HG03045 (cell line): ENCODE data around the gene GJD3.

Experiments
- ATAC-seq: cut with Tn5 transposase; IDR thresholded peaks from one replicate; pipeline ENCODE4 v1.9.1; 2021; ENCODE audit warnings: mild to moderate bottlenecking, moderate library complexity; ENCODE audit not compliant: unreplicated experiment

The GJD3 gene

GRCh38 chr17:40326014-40326831, 38.3 kb downstream of the GJD3 start:
- no peak for ATAC-seq

DNA sequence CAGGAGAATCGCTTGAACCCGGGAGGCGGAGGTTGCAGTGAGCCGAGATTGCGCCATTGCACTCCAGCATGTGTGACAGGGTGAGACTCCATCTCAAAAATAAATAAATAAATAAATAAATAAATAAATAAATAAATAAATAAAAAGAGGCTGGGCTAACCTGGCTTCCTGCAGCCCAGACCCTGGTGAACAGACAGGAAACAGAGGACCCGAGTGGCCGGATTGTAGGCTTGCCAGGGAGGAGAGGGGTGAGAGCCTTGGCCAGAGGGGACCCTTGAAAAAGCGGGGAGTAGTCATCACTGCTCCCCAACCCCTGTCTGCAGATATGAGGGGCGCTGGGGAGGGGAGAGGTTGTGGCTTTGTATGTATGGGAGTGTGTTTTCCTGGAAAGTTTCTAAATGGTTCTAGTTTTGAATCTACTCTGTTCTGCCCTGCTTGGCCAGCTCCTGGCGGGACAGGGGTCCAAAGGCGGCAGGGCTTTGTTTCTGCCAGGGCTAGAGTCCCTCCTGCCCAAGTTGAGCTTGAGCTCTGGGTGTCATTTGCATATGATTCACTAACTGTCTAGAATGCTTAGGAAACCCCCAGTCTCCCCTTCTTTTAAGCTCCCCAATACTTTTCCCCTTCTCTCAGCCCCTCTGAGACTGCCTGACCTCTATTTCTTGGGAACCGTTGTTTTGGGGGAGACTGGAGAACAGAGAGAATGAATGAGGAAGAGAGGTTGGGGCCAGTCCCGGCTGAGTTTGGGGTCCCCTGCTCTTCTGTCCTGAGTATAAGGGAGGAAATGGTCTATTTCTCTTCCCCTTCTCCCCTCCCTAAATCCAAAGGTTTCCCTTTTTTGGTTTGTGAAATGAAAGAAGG, 39.2 kb downstream of the GJD3 start:
- ATAC-seq = no peak

GRCh38 chr17:40323391-40324381, 40.9 kb downstream of the GJD3 start:
- no peak for ATAC-seq

- ATAC-seq = peak; percentile 27
These were observed 41.9 kb downstream of the GJD3 start for GRCh38 chr17:40322358-40323315.

GRCh38 chr17:40321961-40322357, 42.6 kb downstream of the GJD3 start:
- ATAC-seq = no peak

DNA sequence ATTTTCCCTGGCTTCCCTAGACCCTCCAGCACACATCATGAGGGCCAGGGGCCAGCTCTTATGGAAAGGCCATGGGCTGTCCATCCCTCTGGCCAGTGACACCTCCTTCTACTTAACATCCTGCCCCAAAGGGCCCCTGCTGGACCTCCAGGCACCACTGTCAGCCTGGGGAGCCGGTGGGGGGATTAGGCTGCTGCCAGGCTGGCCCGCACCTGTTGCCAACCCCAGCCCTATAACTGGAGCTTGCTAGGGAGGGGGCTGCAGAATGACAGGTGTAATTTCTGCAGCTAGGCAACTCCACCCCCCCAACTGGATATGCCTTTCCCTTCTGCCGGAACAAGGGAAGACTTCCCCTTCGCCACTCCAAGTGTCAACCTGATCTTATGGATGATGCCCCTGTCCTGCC, 43.0 kb downstream of the GJD3 start:
- no peak for ATAC-seq

DNA sequence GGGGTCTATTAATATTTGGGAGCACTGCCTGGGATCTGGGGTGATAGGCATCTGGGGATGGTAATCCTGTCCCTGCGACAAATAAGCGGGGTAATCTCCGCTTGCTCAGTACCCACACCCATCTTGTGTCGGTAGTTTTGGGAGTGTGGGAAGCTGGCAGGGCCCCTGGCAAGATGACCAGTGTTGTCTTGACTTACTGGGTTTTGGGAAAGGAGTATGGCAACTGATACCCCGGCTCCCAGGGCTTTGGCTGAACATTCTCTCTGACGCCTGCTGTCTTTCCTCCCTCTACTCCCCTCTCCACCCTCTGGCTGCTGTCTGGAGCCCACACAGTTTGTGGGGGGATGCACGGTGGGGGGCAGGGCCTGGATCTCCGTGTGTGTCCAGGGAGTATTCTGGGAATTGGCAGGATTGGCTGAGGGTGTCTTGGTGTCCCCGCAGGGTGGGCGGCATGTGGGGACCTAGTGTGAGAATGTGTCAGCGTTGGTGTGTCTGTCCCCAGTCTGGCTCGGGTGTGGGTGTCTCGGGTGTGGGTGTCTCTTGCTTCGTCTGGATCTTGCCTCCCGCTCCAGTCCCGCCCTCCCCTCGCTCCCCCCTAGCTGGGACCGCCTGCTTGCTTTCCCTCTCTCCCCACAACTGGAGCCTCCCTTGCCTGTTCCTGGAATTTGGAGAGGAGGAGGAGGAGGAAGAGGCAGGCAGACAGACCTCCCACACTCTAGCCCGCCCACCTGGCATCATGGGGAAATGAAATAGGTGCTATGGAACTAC, 43.6 kb downstream of the GJD3 start:
- no peak for ATAC-seq

- no peak for ATAC-seq
These were observed 44.6 kb downstream of the GJD3 start for GRCh38 chr17:40319651-40320540.

- no peak for ATAC-seq
These were observed 45.6 kb downstream of the GJD3 start for GRCh38 chr17:40318830-40319391.

DNA sequence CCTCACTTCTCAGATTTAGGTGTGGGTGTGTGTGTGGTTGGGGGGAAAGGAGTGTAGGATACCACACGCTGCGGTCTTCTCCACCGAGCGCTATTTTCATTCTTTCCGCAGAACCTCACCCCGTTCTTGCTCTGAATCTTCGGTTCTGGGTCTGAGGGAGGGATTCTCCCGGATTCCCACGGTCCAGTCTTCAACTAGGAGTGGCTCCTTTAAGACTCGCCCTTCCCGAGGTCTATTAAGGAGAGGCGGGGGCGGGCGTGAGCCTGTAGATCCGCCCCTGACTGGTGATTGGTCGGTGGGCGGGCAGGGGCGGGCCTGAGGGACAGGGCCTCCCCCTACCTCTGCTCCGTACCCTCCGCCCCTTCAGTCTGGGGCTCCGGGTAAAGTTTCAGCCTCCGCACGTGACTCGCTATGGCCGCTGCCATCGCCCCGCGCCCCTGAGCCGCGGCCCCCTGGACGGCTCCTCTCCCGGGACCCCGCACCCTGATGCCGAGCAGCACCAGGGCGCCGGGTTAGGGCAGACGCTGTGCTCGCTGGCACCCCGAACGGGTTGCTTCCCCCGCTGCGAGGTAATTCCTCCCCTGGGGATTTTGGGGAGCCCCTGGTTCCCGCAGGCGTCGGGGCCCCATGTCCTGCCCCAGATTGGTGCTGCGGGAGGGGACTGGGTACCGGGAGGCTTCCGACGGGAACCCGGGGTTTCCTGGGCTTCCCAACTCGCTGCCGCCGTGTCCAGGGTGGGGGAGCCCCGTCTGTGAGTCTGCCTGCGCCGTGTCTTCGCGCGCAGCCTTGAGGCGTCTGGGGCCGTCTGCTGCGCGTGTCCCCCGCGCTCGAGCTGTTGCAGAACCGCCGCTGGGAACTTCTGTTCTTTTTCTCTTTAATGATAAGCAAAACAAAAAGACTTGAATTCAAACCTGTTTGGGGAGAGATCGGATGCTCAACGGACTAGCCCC, 46.4 kb downstream of the GJD3 start:
- peak; percentile 64 for ATAC-seq

- no peak for ATAC-seq
These were observed 47.1 kb downstream of the GJD3 start for GRCh38 chr17:40317345-40317873.

DNA sequence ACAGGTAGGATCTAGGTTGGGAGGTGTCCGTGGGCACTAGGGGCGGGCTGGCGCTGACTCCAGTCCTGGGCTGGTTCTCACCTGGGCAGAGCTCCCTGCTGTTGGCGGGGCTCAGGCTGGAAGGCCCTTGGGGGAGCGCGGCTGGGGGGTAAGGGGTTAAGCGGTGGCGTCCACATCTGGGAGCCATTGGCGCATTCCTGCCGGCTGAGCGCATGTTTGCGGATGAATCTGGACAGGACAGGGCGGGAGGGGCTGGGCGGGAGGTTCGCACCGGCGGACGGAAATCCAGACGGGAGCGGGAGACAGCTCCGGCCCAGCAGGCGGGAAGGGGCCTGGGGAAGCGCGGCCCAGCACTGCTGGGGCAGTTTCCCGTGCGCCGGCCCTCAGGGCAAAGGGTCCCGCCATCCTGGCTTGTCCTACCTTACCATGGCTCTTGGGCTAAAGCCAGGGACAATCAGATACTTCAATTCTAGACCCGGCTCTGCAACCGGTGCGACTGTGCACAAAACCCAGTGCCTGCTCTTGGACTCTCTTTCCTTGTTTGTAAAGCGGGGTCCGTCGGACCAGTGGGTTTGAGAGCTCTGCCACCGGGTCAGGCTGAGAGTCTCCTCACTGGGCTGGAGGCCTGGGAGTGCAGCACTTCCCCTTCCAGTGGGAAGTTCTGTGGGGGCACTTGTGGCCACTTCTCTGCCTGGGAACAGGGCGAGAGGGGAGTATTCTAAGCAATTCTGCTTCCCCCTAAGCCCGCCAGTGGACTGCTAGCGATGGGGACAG, 47.8 kb downstream of the GJD3 start:
- ATAC-seq = no peak

- no peak for ATAC-seq
These were observed 48.6 kb downstream of the GJD3 start for GRCh38 chr17:40315678-40316570.

GRCh38 chr17:40315206-40315605, 49.3 kb downstream of the GJD3 start:
- no peak for ATAC-seq

DNA sequence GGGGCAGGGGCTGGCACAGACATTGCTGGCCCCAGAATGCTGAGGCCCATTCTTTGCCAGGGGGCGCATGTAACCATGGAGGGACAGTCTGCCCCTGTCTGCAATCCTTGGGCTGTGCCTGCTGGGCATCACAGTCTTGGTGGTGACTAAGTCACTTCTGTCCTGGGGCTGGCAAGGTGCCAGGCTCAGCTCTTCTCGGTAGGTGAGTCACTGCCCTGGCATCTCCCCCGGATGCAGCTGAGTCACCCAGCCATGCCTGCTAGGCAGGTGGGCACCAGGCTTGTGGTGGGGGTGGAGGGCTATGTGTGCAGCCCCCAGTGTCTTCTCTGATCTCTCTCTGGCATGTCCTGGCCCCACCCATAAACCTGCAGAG, 50.0 kb downstream of the GJD3 start:
- no peak for ATAC-seq
